HG03558 (cell line): ENCODE measurements around the gene NMUR1.
"Not testable (repeated sequence)": the region's sequence is repeated elsewhere in the genome, so short reads cannot be mapped to it uniquely, and the experiment has no call there.

Experiments used
- ATAC-seq: cut with Tn5 transposase; IDR thresholded peaks from one replicate; pipeline ENCODE4 v1.9.1; 2021; ENCODE audit warnings: moderate number of reproducible peaks; ENCODE audit not compliant: unreplicated experiment; ENCODE audit errors: extremely low read depth

NMUR1 gene

GRCh38 chr2:231530099-231531011, at the start of gene NMUR1:
Gene NMUR1, minus strand, starts transcription at chr2:231530445. Its CDS starts 84 bp downstream, at chr2:231530361.
- ATAC-seq = no peak

DNA sequence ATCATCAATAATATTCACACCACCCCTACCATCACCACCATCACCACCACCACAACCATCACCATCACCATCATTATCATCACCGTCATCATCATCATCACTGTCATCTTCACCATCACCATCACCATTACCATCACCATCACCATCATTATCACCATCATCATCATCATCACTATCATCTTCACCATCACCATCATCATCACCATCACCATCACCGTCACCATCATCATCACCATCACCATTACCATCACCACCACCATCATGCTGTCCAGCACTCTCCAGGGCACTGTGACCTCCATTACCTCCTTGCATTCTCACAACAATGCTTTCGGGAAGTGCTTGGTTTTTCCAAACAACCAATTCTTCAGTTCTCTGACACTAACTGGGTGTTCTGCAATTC, 49.3 kb upstream of the NMUR1 start:
- no peak for ATAC-seq

GRCh38 chr2:231578655-231579054, 48.4 kb upstream of the NMUR1 start:
- ATAC-seq = not testable (repeated sequence)

GRCh38 chr2:231576465-231576864, 46.2 kb upstream of the NMUR1 start:
- no peak for ATAC-seq

- no peak for ATAC-seq
Measured at GRCh38 chr2:231575612-231576256, 45.5 kb upstream of the NMUR1 start.

- no peak for ATAC-seq
Measured at GRCh38 chr2:231573698-231574421, 43.6 kb upstream of the NMUR1 start.

DNA sequence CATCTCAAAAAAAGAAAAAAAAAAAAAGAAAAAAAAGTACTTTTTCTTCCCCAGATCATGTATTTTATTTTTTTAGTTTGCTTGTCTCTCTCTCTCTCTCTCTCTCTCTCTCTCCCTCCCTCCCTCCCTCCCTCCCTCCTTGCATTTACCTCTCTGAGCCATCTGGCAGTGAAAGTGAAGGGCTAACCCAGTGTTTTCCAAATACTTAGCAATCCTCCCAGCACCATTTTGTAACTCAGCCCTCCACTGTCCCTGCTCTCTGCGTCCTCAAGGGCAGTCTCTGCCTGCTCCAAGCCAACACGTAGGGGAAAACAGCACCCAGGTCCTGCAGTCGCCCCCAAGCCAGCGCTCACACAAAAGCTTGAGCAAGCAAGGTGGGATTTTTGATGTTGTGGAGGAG, 42.9 kb upstream of the NMUR1 start:
- ATAC-seq = no peak

DNA sequence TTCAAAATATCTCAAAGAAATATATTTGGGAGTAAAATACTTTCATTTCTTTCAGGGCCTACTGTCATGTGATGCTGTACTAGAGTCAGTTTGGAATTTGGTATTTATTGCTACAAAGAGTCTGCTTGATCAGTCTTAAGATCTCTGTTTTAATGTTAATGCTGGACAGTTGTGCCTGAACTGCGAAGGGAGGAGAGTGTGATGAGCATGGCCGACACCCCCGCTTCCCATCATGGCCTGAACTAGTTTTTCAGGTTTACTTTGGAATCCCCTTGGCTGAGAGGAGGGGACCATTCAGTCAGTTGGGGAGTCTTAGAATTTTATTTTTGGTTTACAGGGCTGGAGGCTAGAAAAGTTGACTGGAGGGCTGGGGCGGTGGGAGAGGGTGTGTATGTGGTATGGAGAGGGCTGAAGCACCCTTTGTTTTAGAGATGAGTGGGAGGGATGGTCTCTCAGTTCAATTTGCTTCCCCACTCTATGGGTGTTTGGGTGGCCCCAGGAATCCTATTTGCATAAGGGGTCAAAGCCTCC, 41.5 kb upstream of the NMUR1 start:
- no peak for ATAC-seq

DNA sequence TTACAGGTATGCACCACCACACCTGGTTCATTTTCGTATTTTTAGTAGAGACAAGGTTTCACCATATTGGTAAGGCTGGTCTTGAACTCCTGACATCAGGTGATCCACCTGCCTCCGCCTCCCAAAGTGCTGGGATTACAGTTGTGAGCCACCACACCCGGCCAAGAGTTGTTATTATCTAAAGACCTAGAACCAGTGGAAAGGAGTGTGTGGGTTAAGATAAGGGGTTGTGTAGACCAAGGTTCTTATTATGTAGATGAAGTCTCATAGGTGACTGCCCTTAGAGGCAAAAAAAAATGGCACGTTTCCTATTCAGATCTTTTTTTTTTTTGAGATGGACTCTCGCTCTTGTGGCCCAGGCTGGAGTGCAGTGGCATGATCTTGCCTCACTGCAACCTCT, 40.7 kb upstream of the NMUR1 start:
- ATAC-seq = not testable (repeated sequence)

DNA sequence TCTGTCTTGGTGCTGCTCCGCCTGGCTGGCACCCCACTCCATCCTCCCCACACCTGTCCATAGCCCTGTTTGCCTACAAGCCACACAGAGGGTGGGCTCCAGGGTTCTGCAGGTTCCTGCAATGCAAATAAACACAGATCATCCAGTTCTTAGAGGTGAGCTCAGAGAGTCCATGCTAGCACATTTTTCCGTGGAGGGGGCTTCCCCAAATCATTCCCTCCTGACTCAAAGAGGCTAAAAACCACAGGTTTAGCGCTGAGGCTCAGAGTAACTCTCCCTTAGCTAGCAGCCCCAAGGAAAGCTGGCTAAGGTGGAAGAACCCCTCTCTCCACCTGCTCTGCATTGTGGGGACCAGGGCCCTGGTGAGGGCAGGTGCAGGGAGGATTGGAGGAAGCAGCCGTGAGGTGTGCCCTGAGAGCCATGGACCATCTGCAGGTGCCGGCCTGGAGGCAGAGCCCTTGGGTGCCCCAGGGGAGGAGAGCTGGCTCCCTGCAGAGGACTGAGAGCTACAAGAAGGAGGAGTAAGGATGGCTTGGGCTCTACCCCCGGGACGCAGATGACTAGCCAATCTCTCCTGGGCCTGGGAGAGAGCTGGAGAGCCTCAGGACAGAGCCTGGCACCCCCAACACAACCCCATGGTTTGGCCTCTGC, 38.7 kb upstream of the NMUR1 start:
- no peak for ATAC-seq

GRCh38 chr2:231568098-231568784, 38.0 kb upstream of the NMUR1 start:
- ATAC-seq = no peak

DNA sequence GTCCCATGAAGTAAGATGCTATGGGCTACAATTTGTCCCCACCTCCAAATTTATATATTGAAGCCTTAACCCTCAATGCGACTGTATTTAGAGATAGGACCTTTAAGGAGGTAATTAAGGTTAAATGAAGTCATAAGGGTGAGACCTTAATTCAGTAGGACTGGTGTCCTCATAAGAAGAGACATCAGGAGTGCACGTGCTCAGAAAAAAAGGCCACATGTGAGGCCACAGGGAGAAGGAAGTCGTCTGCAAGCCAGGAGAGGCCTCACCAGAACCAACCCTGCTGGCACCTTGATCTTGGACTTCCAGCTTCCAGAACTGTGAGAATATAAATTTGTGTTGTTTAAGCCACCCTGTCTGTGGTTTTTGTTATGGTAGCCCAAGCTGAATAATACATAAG, 36.9 kb upstream of the NMUR1 start:
- no peak for ATAC-seq

- ATAC-seq = no peak
Measured at GRCh38 chr2:231565887-231566594, 35.8 kb upstream of the NMUR1 start.

GRCh38 chr2:231563378-231563961, 33.2 kb upstream of the NMUR1 start:
- no peak for ATAC-seq

GRCh38 chr2:231557571-231558217, 27.4 kb upstream of the NMUR1 start:
- peak; percentile 65 for ATAC-seq

DNA sequence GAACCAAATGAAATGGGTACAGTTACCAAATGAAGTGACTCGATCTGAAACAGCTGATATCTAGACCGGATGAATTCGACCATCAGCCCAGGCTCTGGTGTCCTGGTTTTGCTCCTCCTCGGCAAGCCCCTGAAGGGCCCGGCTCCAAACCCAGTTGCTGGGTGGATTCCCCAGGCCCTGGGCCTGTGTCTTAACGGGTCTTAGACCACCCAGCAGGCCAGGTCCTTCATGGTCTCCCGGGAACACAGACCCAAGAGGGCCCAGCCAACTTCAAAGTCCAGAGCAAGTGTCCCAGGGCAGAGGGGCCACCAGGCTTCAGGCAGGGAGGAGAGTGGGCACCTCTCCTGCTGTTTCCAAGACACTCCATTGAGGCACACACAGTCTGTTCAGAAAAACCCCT, 26.7 kb upstream of the NMUR1 start:
- no peak for ATAC-seq

DNA sequence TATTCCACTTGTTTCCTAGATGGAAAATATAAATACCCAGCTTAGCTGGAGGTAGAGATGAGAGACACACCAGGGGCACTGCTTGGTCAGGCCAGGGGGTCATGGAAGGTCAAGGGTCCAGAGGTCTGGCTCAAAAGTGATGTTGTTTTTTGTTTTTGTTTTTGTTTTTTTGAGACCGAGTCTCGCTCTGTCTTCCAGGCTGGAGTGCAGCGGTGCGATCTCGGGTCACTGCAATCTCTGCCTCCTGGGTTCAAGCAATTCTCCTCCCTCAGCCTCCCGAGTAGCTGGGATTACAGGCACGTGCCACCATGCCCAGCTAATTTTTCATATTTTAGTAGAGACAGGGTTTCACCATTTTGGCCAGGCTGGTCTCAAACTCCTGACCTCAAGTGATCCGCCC, 26.3 kb upstream of the NMUR1 start:
- ATAC-seq = not testable (repeated sequence)
